K562 (cell line): Measurements from ENCODE around the gene NRP1. TPM values are rescaled to one million over a fixed set of nuclear protein-coding genes. Genes with fewer than 3 reads are reported as not detected.

Experiments used
- ATAC-seq: fragments of 200-7000 bp; cut with Tn5 transposase; 3 replicates; pipeline ENCODE4 v1.9.1; 2020; ENCODE audit warnings: moderate library complexity
- BruUV-seq: library from RNA; stranded (reverse); fragments of 400-500 nt; replicated peaks from 2 replicates; lab custom pipeline; 2021; lab: Mats Ljungman, UMichigan
- CTCF ChIA-PET: fragments of 300-600 bp; formaldehyde crosslinking; extraction: SDS; loops from one replicate; lab custom pipeline; 2021; ENCODE audit warnings: low intra/inter-chr PET ratio; lab: Yijun Ruan, JAX
- POLR2A ChIA-PET: fragments of 300-600, 350-650 bp; sonication (Branson Sonifier 250); formaldehyde crosslinking; extraction: SDS; loops from one replicate; lab custom pipeline; 2021; ENCODE audit warnings: antibody characterized with exemption, inconsistent platforms; lab: Yijun Ruan, JAX
- DNase-seq, 4 experiments: peaks; one replicate each; pipeline versions ENCODE4 v3.0.0 to v3.0.0-alpha.2; 2011 to 2018; ENCODE audit warnings: low spot score in 3 of 4, mixed read lengths in 3 of 4; ENCODE audit errors: extremely low read depth in 1 of 4
- FAIRE-seq: peaks from 2 replicates; lab custom pipeline; 2011; peaks lifted over from hg19 to GRCh38; lab: Jason Lieb, UNC
- H2AFZ ChIP-seq: 2 replicates; pipeline ENCODE4 v1.6.0; 2011; ENCODE audit warnings: low read depth, low read length, control low read depth, inconsistent platforms
- H3K27ac ChIP-seq: fragments of 200-600 bp; 3 replicates; pipeline ENCODE4 v1.8.0; 2011; ENCODE audit warnings: low read depth, mild to moderate bottlenecking, control low read depth, inconsistent platforms, low read length, moderate library complexity, mixed read lengths; ENCODE audit errors: extremely low read depth
- H3K27me3 ChIP-seq, 2 experiments: fragments of 300-600 bp in 1 of 2; 2 replicates in 1 of 2; 3 replicates in 1 of 2; pipeline versions ENCODE4 v1.6.0 to v1.8.0; 2011; ENCODE audit warnings: inconsistent platforms in 2 of 2, low read length in 2 of 2, mild to moderate bottlenecking in 1 of 2, mixed read lengths in 1 of 2, moderate library complexity in 1 of 2; ENCODE audit not compliant: control insufficient read depth in 2 of 2, insufficient read depth in 2 of 2
- H3K36me3 ChIP-seq: fragments of 300-600 bp; 3 replicates; pipeline ENCODE4 v1.8.0; 2011; ENCODE audit warnings: mild to moderate bottlenecking, low read length, inconsistent platforms; ENCODE audit not compliant: control insufficient read depth, insufficient read depth
- H3K4me1 ChIP-seq, 2 experiments: fragments of 200-600 bp in 1 of 2; replicated peaks in 1 of 2; 2 replicates in 1 of 2; 3 replicates in 1 of 2; pipeline versions ENCODE4 v1.5.1 to v1.8.0; 2011; ENCODE audit warnings: inconsistent platforms in 2 of 2, low read length in 2 of 2, mild to moderate bottlenecking in 1 of 2, mixed read lengths in 1 of 2, moderate library complexity in 1 of 2; ENCODE audit not compliant: control insufficient read depth in 2 of 2, insufficient read depth in 2 of 2
- H3K4me2 ChIP-seq: 2 replicates; pipeline ENCODE4 v1.6.1; 2011; ENCODE audit warnings: low read length, control low read depth, inconsistent platforms, mixed read lengths; ENCODE audit not compliant: insufficient read depth
- H3K4me3 ChIP-seq: fragments of 200-600 bp; sonication (generic), shearing (Covaris generic); 2 replicates; pipeline ENCODE4 v1.5.1; 2016; ENCODE audit warnings: control low read depth, inconsistent platforms
- H3K79me2 ChIP-seq: fragments of 200-600 bp; 3 replicates; pipeline ENCODE4 v1.8.0; 2011; ENCODE audit warnings: low read length, inconsistent platforms; ENCODE audit not compliant: control insufficient read depth, insufficient read depth
- H3K9ac ChIP-seq, 2 experiments: 2 replicates each; pipeline versions ENCODE4 v1.6.0 to v1.6.1; 2011; ENCODE audit warnings: low read depth in 2 of 2, low read length in 2 of 2, control low read depth in 1 of 2, inconsistent platforms in 1 of 2, mild to moderate bottlenecking in 1 of 2, mixed read lengths in 1 of 2; ENCODE audit not compliant: insufficient read depth in 1 of 2
- H3K9me1 ChIP-seq: one replicate; pipeline ENCODE4 v1.6.0; 2011; ENCODE audit warnings: inconsistent platforms, mild to moderate bottlenecking, low read length, moderate library complexity; ENCODE audit not compliant: control insufficient read depth, insufficient read depth
- H3K9me3 ChIP-seq: replicated peaks from 2 replicates; pipeline ENCODE4 v1.5.1; 2011; ENCODE audit warnings: low read depth, low read length, inconsistent platforms; ENCODE audit not compliant: control insufficient read depth, insufficient read depth
- H4K20me1 ChIP-seq: replicated peaks from 2 replicates; pipeline ENCODE4 v1.6.1; 2011; ENCODE audit warnings: low read length, inconsistent platforms, mixed read lengths; ENCODE audit not compliant: control insufficient read depth, insufficient read depth
- CBX1 ChIP-seq: sonication (generic); IDR thresholded peaks from 2 replicates; pipeline ENCODE4 v1.6.1; 2016; ENCODE audit warnings: antibody characterized with exemption, low read depth, mild to moderate bottlenecking
- MAZ ChIP-seq, 2 experiments: fragments of 450-650 bp in 1 of 2; sonication (generic) in 1 of 2; formaldehyde crosslinking; IDR thresholded peaks in 1 of 2; conservative IDR thresholded peaks in 1 of 2; 2 replicates each; pipeline versions ENCODE4 v1.4.0 to v1.5.0; 2020; ENCODE audit warnings: mild to moderate bottlenecking in 1 of 2, missing genetic modification reagents in 1 of 2
- POU5F1 ChIP-seq: fragments of 150-350 bp; IDR thresholded peaks from 2 replicates; pipeline ENCODE4 v1.6.1; 2014; ENCODE audit warnings: borderline replicate concordance, low read length, low read depth, mild to moderate bottlenecking; ENCODE audit not compliant: partially characterized antibody
- SLC30A9 ChIP-seq: fragments of 250-450 bp; sonication (Bioruptor Pico); IDR thresholded peaks from 2 replicates; pipeline ENCODE4 v1.8.0; 2022; ENCODE audit warnings: mild to moderate bottlenecking, moderate library complexity
- SRF ChIP-seq, 2 experiments: fragments of 250-450, 450-650 bp in 1 of 2; sonication (Bioruptor Pico) in 1 of 2; sonication (generic) in 1 of 2; formaldehyde crosslinking; IDR thresholded peaks; 2 replicates each; pipeline versions ENCODE4 v1.5.0 to v1.5.1; 2020 to 2022; ENCODE audit warnings: mild to moderate bottlenecking in 1 of 2, missing genetic modification reagents in 1 of 2
- THRB ChIP-seq: fragments of 450-650 bp; formaldehyde crosslinking; conservative IDR thresholded peaks from 2 replicates; pipeline ENCODE4 v1.4.0; 2022; ENCODE audit warnings: mild to moderate bottlenecking, missing genetic modification characterization
- ZBTB8A ChIP-seq: fragments of 450-650 bp; IDR thresholded peaks from 2 replicates; pipeline ENCODE4 v1.6.1; 2018; ENCODE audit warnings: mild to moderate bottlenecking, moderate library complexity; ENCODE audit not compliant: partially characterized antibody
- ZFP36 ChIP-seq: fragments of 150-350 bp; IDR thresholded peaks from 2 replicates; pipeline ENCODE4 v1.6.1; 2018; ENCODE audit warnings: low read length, low read depth; ENCODE audit not compliant: partially characterized antibody
- ZNF24 ChIP-seq: fragments of 450-650 bp; IDR thresholded peaks from 2 replicates; pipeline ENCODE4 v1.6.1; 2016
- ZNF280A ChIP-seq: fragments of 450-650 bp; IDR thresholded peaks from 2 replicates; pipeline ENCODE4 v1.6.1; 2018; ENCODE audit warnings: mild to moderate bottlenecking, low read depth; ENCODE audit not compliant: partially characterized antibody
- WGBS: fragments of 100-300 bp; shearing (Covaris generic); methylation state at CpG from one replicate; pipeline ENCODE4 v1.1.6; 2016; ENCODE audit warnings: low coverage, mixed read lengths; ENCODE audit not compliant: insufficient coverage; ENCODE audit errors: missing lambda C conversion rate; 5-methylcytosine and 5-hydroxymethylcytosine counted together
- in situ Hi-C: fragments of 300-500 bp; cut with MboI; formaldehyde crosslinking; loops from 4 replicates; pipeline ENCODE4 v1.15.0; 2018; ENCODE audit warnings: inconsistent platforms, mixed read lengths
- intact Hi-C: fragments of 100-400 bp; cut with micrococcal nuclease; formaldehyde crosslinking; loops from 2 replicates; pipeline ENCODE4 v1.14.2; 2022
- polyA plus RNA-seq, 8 experiments: library from polyadenylated mRNA; depleted of rRNA in 4 of 8; stranded (reverse) in 5 of 8; unstranded in 3 of 8; fragments of >200 nt; fragmentation: Nextera tagmentation in 2 of 8; fragmentation: Illumina TruSeq in 1 of 8; extraction: Ambion mirVana in 2 of 8; extraction: Trizol in 1 of 8; gene quantifications; 2 replicates each; pipeline versions ENCODE4 v1.2.1 to v1.2.3, GENCODE V29; 2011 to 2014; ENCODE audit warnings: inconsistent platforms in 1 of 8, missing spikeins in 1 of 8
- total RNA-seq, 7 experiments: library from RNA; depleted of rRNA in 6 of 7; stranded (reverse); fragments of >200 nt in 6 of 7; fragmentation: Illumina TruSeq in 2 of 7; extraction: Trizol in 2 of 7; gene quantifications; 2 replicates each; pipeline versions ENCODE4 v1.2.1 to v1.2.3, GENCODE V29; 2011 to 2021; ENCODE audit warnings: low replicate concordance in 1 of 7

Gene NRP1
- total and polyA plus RNA-seq, 9 of the 15 experiments (the other 6 are each of a cell fraction or from before 2014, with no cell fraction given), result 0.01 to 0.38 (median 0.04) TPM; not detected in 5

DNA sequence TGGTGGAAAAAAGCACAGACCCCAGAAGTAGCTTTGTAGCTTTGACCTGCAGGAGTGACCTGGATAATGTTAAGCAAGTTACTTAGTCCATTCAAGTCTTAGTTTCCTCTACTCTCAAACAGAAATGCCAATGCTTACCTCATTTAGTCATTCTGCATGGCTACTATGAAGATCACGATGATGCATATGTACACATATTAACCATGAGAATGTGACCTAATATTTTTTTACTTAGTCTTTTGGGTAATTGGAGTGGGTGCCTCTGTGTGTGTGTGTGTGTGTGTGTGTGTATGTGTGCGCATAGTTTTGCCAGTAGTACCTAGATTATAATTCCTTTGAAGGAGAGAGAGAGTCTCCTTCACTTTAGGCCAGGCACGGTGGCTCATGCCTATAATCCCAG, 95.8 kb downstream of the NRP1 start:
- intact Hi-C loops, result no loop called here
- ChIA-PET POLR2A (no interaction called here), CTCF (no interaction called here)
- no peak for FAIRE-seq
- WGBS, result 0% methylated on average over 3 of the region's 3 CpGs
- BruUV-seq, result no TSS peak
- Histone ChIP-seq H3K4me3 (no peak overlapping the region), H3K27ac (no peak overlapping the region), H2AFZ (no peak overlapping the region), H4K20me1 (no peaks in the 10 kb centered on the region), H3K9me3 (no peaks in the 10 kb centered on the region), H3K9ac (no peak overlapping the region), H3K4me1 (no peaks in the 10 kb centered on the region), H3K4me2 (no peak overlapping the region), H3K79me2 (no peaks in the 10 kb centered on the region), H3K27me3 (peaks cover 0 to 2% of the 10 kb centered on the region in 2 experiments; a peak in 1 of 5 replicates), H3K9me1 (no peaks in the 10 kb centered on the region), H3K36me3 (no peaks in the 10 kb centered on the region)
- TF ChIP-seq POU5F1, result no peak
- no peak for TF ChIP-seq ZFP36
- TF ChIP-seq MAZ (CRISPR knock-in tag; conservative IDR thresholded peaks at IDR 0.05 in 1 of 2, IDR thresholded peaks at IDR 0.05 in 1 of 2), result no peak
- no peak for TF ChIP-seq ZNF24
- TF ChIP-seq SLC30A9 (CRISPR knock-in tag), result no peak
- no peak for TF ChIP-seq SRF (CRISPR knock-in tag; IDR thresholded peaks at IDR 0.05)
- TF ChIP-seq THRB (CRISPR knock-in tag), result no peak
- no peak for TF ChIP-seq CBX1
- no peak for TF ChIP-seq ZBTB8A
- no peak for TF ChIP-seq ZNF280A
- DNase-seq, result no peak
- in situ Hi-C loops, result no loop called here
- no peak for ATAC-seq
